LNCaP clone FGC (cell line): ENCODE results near the gene LINGO4.
A peak's percentile ranks its signal among the peaks of the same experiment; 100 is the strongest.
"Not testable (repeated sequence)": the region's sequence is repeated elsewhere in the genome, so short reads cannot be mapped to it uniquely, and the experiment has no call there.

ENCODE experiments used
- DNase-seq: peaks from one replicate; pipeline ENCODE4 v3.0.0-alpha.2; 2011; ENCODE audit warnings: low read depth
- H3K4me3 ChIP-seq: 2 replicates; pipeline ENCODE4 v1.5.1; 2011; ENCODE audit warnings: mild to moderate bottlenecking, low read depth, low read length, control low read depth
- TF ChIP-seq, protein P1 (sequence below): IDR thresholded peaks from 2 replicates; pipeline ENCODE4 v1.5.1; 2012; ENCODE audit warnings: mild to moderate bottlenecking; ENCODE audit not compliant: control insufficient read depth, insufficient read depth; ENCODE audit errors: extremely low read depth

LINGO4 gene

GRCh38 chr1:151776665-151777062 is 28.6 kb downstream of the LINGO4 start:
- TF ChIP-seq, protein P1, sequence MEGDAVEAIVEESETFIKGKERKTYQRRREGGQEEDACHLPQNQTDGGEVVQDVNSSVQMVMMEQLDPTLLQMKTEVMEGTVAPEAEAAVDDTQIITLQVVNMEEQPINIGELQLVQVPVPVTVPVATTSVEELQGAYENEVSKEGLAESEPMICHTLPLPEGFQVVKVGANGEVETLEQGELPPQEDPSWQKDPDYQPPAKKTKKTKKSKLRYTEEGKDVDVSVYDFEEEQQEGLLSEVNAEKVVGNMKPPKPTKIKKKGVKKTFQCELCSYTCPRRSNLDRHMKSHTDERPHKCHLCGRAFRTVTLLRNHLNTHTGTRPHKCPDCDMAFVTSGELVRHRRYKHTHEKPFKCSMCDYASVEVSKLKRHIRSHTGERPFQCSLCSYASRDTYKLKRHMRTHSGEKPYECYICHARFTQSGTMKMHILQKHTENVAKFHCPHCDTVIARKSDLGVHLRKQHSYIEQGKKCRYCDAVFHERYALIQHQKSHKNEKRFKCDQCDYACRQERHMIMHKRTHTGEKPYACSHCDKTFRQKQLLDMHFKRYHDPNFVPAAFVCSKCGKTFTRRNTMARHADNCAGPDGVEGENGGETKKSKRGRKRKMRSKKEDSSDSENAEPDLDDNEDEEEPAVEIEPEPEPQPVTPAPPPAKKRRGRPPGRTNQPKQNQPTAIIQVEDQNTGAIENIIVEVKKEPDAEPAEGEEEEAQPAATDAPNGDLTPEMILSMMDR = no peak
- H3K4me3 ChIP-seq = no peak overlapping the region
- no peak for DNase-seq

GRCh38 chr1:151775894-151776664 is 29.1 kb downstream of the LINGO4 start:
- TF ChIP-seq, protein P1 = no peak
- DNase-seq = no peak
- no peak overlapping the region for H3K4me3 ChIP-seq

DNA sequence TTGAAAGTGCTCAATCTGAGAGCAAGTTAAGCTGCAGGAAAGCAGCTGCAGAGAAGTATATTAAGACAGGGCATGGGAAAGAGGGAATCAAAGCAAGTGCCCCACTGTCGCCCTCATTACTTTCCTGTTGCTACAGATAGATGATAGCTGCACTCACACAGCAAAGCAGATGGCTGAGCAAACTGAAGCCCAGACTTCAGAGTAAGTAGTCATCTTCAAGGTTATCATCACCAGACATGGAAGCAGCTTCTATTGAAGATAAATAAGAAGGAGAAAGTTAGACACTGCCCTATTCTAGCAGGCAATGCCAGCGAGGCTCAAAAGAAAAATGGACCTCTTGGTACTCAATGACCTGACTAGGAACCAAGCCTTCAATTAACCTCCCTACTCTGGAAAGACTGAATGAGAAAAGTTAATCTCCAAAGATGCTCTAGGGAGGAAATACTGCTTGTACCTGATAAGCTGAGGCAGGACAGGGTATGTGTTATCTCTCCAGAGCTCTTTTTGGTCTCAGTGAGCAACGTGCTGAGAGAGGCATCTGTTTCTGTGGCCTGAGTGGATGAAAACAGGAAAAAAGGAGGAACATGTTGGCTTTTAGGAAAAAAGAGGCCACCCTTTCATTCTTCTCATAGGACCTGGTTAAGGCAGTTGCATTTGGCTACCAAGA is 30.8 kb downstream of the LINGO4 start:
- DNase-seq = no peak
- TF ChIP-seq, protein P1 = no peak
- H3K4me3 ChIP-seq = no peak overlapping the region

DNA sequence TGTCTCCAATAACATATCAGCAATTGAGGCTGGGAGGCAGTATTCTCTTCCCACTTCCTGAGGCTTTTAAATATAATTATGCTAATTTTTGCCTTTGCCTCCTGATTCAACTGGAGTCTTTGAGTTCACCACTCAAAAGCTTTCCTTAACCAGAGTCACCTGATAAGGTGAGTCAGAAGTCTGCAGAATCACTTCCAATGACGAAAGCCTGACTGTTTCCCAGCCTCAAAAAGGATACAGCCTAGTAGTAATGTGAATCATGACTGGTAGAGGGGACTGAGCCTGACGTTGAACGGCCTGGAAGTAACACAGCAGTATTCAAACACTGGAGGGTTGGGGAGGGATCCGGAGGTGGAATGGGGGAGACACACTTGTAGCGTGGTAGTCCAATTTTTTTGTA is 31.5 kb downstream of the LINGO4 start:
- no peak overlapping the region for H3K4me3 ChIP-seq
- no peak for DNase-seq
- TF ChIP-seq, protein P1 = no peak

- H3K4me3 ChIP-seq, DNase-seq: not testable (repeated sequence)
Measured at GRCh38 chr1:151769270-151769669, 35.9 kb downstream of the LINGO4 start.

DNA sequence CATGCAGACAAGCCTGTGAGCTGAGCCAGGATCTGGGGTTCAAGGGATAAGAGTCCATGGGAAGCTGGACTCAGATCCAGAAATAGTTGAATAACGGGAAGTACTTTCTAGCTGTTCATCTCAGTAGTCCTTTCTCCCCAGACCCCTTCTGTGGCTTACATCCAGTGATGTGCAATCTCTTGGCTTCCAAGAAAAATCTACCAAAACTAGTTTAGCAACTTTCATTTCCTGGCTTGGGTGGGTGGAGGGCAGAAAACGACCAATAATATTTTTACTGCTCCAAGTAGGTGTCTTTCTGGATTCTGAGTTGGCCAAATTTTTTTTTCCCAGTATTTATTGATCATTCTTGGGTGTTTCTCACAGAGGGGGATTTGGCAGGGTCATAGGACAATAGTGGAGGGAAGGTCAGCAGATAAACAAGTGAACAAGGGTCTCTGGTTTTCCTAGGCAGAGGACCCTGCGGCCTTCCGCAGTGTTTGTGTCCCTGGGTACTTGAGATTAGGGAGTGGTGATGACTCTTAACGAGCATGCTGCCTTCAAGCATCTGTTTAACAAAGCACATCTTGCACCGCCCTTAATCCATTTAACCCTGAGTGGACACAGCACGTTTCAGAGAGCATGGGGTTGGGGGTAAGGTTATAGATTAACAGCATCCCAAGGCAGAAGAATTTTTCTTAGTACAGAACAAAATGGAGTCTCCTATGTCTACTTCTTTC is 36.7 kb downstream of the LINGO4 start:
- peak; percentile 89 for DNase-seq

DNA sequence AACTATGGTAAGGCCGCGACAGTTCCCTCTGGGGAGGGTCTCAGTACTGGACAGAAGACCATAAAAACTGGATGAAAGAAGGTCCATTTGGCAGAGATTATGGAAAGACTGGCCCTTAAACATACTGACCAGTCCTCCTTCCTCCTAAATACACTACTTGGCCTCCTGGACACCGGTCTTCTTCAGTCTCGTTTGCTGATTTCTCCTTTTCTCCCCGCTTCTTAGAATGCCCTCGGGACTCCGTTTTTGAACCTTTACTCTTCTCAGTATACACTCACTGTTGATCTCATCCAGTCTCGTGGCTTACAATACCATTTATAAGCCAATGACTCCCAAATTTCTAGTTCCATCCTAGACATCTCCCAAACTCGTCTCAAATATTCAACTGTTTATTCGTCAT is 41.2 kb downstream of the LINGO4 start:
- H3K4me3 ChIP-seq = peak overlapping the region; percentile 76
- no peak for DNase-seq
- TF ChIP-seq, protein P1 = no peak

More for the DNA sequence above, 36.7 kb downstream of the LINGO4 start:
- peak overlapping the region; percentile 12; the same call in 1 of the 2 replicates for H3K4me3 ChIP-seq
